OCI-LY7 (cell line): ENCODE data around the gene HARS2. TPM values are rescaled to one million over a fixed set of nuclear protein-coding genes. Genes with fewer than 3 reads are reported as not detected.

Source experiments
- BruUV-seq: library from RNA; stranded (reverse); fragments of 400-500 nt; replicated peaks from 2 replicates; lab custom pipeline; 2021; lab: Mats Ljungman, UMichigan
- CTCF ChIA-PET: fragments of 300-600 bp; sonication (Branson Sonifier 250); formaldehyde crosslinking; loops from one replicate; lab custom pipeline; 2022; ENCODE audit warnings: antibody characterized with exemption; ENCODE audit not compliant: unreplicated experiment; lab: Charles Lee
- POLR2A ChIA-PET: fragments of 300-600 bp; sonication (Branson Sonifier 250); formaldehyde crosslinking; loops from one replicate; lab custom pipeline; 2022; ENCODE audit warnings: antibody characterized with exemption; lab: Charles Lee
- DNase-seq: peaks from one replicate; pipeline ENCODE4 v3.0.0-alpha.2; 2015; ENCODE audit warnings: low spot score
- H2AFZ ChIP-seq: fragments of 200-600 bp; sonication (generic), shearing (Covaris generic); 2 replicates; pipeline ENCODE4 v1.6.1; 2014; ENCODE audit warnings: mild to moderate bottlenecking, antibody characterized with exemption, low read length, moderate library complexity
- H3K27ac ChIP-seq: fragments of 200-600 bp; sonication (generic); 2 replicates; pipeline ENCODE4 v1.5.1; 2014; ENCODE audit warnings: mixed run types, low read depth, mild to moderate bottlenecking, moderate library complexity, low read length, inconsistent platforms; ENCODE audit not compliant: poor library complexity, severe bottlenecking
- H3K36me3 ChIP-seq: fragments of 200-600 bp; sonication (generic); 2 replicates; pipeline ENCODE4 v1.6.1; 2014; ENCODE audit warnings: mild to moderate bottlenecking, antibody characterized with exemption, low read length, moderate library complexity, mixed read lengths; ENCODE audit not compliant: insufficient read depth
- H3K4me1 ChIP-seq: fragments of 200-600 bp; sonication (generic); 2 replicates; pipeline ENCODE4 v1.5.1; 2014; ENCODE audit warnings: mild to moderate bottlenecking, low read length; ENCODE audit not compliant: insufficient read depth, poor library complexity, severe bottlenecking
- H3K4me2 ChIP-seq: fragments of 200-600 bp; sonication (generic); 2 replicates; pipeline ENCODE4 v1.6.1; 2014; ENCODE audit warnings: mild to moderate bottlenecking, low read length
- H3K4me3 ChIP-seq: fragments of 200-600 bp; sonication (generic); 2 replicates; pipeline ENCODE4 v1.5.1; 2014; ENCODE audit warnings: mild to moderate bottlenecking, low read depth, low read length; ENCODE audit not compliant: poor library complexity, severe bottlenecking
- H3K79me2 ChIP-seq: fragments of 200-600 bp; sonication (generic); 2 replicates; pipeline ENCODE4 v1.6.1; 2016; ENCODE audit warnings: low read depth, mild to moderate bottlenecking, low read length, moderate library complexity, mixed read lengths; ENCODE audit not compliant: insufficient read depth
- H3K9me2 ChIP-seq: fragments of 200-600 bp; sonication (generic); 2 replicates; pipeline ENCODE4 v1.6.1; 2016; ENCODE audit warnings: mild to moderate bottlenecking, low read length, mixed read lengths; ENCODE audit not compliant: insufficient read depth
- H3K9me3 ChIP-seq: fragments of 200-600 bp; sonication (generic); 2 replicates; pipeline ENCODE4 v1.6.1; 2014; ENCODE audit warnings: mild to moderate bottlenecking, mixed run types, low read length, mixed read lengths
- H4K20me1 ChIP-seq: fragments of 200-600 bp; sonication (generic); 2 replicates; pipeline ENCODE4 v1.6.1; 2014; ENCODE audit warnings: mild to moderate bottlenecking, antibody characterized with exemption, low read length, moderate library complexity, mixed read lengths; ENCODE audit not compliant: insufficient read depth
- CTCF ChIP-seq: fragments of 200-600 bp; sonication (generic); conservative IDR thresholded peaks from 2 replicates; pipeline ENCODE4 v1.5.1; 2014; ENCODE audit warnings: mild to moderate bottlenecking, antibody characterized with exemption, low read length, moderate library complexity, mixed read lengths
- EZH2phosphoT487 ChIP-seq: fragments of 200-600 bp; sonication (generic); IDR thresholded peaks from 2 replicates; pipeline ENCODE4 v1.6.1; 2018; ENCODE audit warnings: low read depth, borderline replicate concordance, mild to moderate bottlenecking, mixed run types, antibody characterized with exemption, low read length, moderate library complexity, mixed read lengths
- intact Hi-C: fragments of 100-400 bp; cut with micrococcal nuclease; formaldehyde crosslinking; loops from one replicate; pipeline ENCODE4 v1.10.0; 2022; ENCODE audit not compliant: unreplicated experiment
- total RNA-seq, 2 experiments: library from RNA; depleted of rRNA in 1 of 2; stranded (reverse); fragments of >200 nt in 1 of 2; shearing (Covaris generic) in 1 of 2; gene quantifications; 2 replicates each; pipeline ENCODE4 v1.2.3, GENCODE V29; 2014 to 2022

Gene HARS2
- total RNA-seq, 2 experiments from 2014 or later, result 20.8 to 27.3 TPM

DNA sequence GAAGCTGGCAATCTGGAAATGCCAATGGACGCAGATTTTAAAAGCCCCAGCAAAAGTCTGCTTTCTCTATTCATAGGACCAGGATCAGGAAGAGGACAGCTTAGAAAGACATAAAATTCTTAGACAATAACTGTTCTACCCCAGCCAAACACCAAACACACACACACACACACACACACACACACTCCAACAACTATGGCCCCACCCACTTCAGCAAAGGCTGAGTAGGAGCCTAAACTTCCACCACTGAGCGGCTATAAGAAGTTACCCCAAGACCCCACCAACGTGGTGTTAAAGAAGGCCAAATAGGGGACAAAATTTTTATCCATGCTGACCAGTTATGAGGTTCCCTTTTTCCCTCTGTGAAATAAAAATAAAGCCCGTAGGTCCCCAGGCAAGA, 41.8 kb downstream of the HARS2 start:
- no peak for DNase-seq
- POLR2A ChIA-PET, result interaction anchor here (0.6 kb wide), 1 partner anchor 875 kb away, joined by 3 read pairs; no protein-coding TSS in a partner anchor
- H3K36me3 ChIP-seq, result no peaks in the 10 kb centered on the region
- H3K79me2 ChIP-seq, result no peaks in the 10 kb centered on the region
- no peaks in the 10 kb centered on the region for H4K20me1 ChIP-seq
- BruUV-seq, result no TSS peak
- no peaks in the 10 kb centered on the region for H3K9me2 ChIP-seq
- no peak overlapping the region for H2AFZ ChIP-seq
- no peak overlapping the region for H3K4me3 ChIP-seq
- H3K4me1 ChIP-seq, result no peaks in the 10 kb centered on the region
- intact Hi-C loops, result no loop called here
- no peaks in the 10 kb centered on the region for H3K9me3 ChIP-seq
- CTCF ChIA-PET, result no interaction called here
- no peak overlapping the region for H3K4me2 ChIP-seq
- TF ChIP-seq CTCF, result no peak
- no peak for TF ChIP-seq EZH2phosphoT487
- H3K27ac ChIP-seq, result no peak overlapping the region

DNA sequence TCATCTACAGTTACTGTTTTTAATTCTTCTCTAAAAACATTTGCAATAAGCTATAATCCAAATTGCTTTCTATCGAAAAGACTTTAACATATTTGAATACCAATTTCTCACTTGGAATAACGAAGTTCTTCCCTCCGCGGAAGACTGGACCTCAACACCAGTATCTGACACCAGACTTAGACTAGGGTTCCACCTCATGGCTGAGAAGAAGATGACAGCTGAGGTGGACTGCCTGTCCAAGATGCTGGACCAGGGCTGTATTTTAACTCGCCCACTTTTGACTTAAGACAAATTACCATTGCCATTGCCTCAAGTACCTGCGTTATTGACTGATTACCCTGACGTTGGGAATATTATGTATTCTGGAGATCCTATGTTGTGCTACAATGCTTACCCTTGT, 43.1 kb downstream of the HARS2 start:
- H3K27ac ChIP-seq, result no peak overlapping the region

More for the DNA sequence above, 43.1 kb downstream of the HARS2 start:
- no peaks in the 10 kb centered on the region for H3K4me1 ChIP-seq
- H3K4me3 ChIP-seq, result no peak overlapping the region
- no peaks in the 10 kb centered on the region for H3K9me3 ChIP-seq
- no peak overlapping the region for H3K4me2 ChIP-seq
- no peaks in the 10 kb centered on the region for H3K36me3 ChIP-seq
- CTCF ChIA-PET, result no interaction called here
- no peaks in the 10 kb centered on the region for H3K79me2 ChIP-seq
- DNase-seq, result no peak
- no TSS peak for BruUV-seq
- no peaks in the 10 kb centered on the region for H4K20me1 ChIP-seq
- TF ChIP-seq CTCF (peak; percentile 38; the same call in 1 of the 2 replicates), EZH2phosphoT487 (no peak)
- intact Hi-C loops, result no loop called here
- POLR2A ChIA-PET, result no interaction called here
- no peaks in the 10 kb centered on the region for H3K9me2 ChIP-seq
- H2AFZ ChIP-seq, result no peak overlapping the region
